GM19324 (cell line): ENCODE results near the gene C3orf62.

Experiments
- ATAC-seq: cut with Tn5 transposase; IDR thresholded peaks from one replicate; pipeline ENCODE4 v1.9.1; 2021; ENCODE audit warnings: mild to moderate bottlenecking, moderate library complexity; ENCODE audit not compliant: unreplicated experiment, low FRiP score

C3orf62 gene

DNA sequence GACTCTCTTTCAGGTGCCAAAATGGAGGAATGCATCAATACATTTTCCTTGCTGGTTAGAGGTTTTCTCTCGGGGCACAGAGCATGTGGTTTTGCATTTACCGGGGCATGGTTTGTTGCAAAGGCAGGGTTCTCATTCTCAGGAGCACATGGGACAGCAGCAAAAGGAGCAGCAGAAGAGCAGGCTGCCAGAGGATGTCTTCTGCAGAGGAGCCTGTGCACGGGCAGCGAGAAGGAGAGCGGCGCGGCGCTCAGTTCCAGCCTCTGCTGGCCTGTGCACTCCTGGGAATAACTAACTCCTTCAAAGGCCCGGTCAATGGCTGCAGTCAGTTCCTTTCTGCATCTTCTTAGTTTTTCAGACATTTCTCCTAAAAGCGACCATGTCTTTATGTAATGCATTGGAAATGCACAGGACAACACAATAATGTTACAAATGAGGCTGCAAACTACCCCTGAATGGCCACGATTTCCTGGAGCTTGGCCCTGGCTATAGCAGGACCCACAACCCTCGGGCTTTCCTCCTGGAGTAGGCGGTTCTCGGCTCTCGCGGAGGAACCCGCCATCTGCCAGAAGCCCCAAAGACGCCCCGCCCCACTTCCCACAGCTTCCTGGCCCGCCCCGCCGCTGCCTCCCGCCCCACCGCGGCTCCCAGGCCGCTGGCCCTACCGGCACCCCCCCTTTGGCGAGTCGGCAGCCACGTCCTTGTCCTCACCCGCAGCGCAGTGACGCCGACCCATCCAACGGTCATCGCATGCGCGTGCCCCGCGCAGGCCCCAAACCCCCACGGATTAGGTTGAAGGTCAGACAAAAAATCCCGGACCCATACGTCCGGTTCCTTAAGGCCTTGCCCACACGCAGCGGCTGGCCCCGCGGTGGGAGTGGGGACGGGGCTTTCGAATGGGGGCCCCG, at the start of gene C3orf62:
Gene C3orf62 (minus strand): TSS at position 758 of the 908 bp plus-strand sequence. CDS start 360 bp downstream, at position 398.
- no peak for ATAC-seq

DNA sequence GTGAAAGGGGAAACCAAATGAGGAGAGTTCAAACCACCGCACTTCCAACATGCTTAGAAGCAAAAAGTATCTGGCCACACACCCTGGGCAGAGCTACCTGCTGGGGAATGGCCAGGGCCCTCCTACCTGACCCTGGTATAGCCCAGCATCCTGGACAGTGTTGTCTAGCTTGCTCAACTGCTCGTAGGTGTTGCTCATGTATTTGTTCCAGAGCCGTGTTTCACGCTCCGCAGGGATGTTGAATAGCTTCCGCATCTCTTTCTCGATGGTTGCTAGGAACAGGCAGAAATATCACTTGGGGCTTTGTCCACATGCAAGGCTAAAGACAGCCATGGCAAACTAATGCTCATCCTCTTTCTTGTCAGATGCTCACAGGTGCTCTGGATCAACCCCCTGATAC, 47.7 kb upstream of the C3orf62 start:
- no peak for ATAC-seq

DNA sequence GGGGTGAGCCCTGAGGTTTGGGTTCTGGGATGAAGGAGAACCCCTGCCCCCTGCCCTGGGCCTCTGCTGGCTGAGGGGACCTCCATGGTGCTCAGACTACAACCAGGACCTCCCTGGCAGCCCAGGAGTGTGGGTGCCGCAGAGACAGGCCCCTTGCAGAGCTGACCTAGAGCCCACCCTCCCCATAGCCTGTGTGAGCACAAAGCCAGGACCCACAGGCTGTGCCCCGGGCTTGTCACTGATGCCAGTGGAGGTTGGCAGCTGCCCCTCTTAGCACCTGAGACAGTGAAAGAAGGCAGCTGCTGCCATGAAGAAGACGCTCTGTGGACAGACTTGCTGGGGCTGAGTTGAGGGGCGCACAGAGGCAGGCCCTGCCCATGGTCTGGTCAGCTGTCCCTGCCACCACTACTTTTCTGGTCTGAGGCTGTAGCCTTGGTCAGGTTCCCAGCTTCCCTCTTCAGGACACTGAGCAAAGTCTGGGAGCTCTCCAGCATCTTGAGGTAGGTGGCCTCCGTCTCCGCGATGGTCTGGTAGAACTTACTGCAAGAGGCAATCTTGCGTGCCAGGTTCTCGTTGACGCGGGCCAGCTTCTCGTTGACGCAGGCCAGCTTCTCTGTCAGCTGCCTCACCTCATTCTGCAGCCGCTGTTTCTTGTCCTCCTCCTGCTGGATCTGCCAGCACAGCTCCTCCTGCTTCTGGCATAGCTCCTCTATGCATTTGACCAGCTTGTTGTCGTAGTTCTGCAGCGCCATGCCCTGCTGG, 39.8 kb upstream of the C3orf62 start:
- no peak for ATAC-seq

DNA sequence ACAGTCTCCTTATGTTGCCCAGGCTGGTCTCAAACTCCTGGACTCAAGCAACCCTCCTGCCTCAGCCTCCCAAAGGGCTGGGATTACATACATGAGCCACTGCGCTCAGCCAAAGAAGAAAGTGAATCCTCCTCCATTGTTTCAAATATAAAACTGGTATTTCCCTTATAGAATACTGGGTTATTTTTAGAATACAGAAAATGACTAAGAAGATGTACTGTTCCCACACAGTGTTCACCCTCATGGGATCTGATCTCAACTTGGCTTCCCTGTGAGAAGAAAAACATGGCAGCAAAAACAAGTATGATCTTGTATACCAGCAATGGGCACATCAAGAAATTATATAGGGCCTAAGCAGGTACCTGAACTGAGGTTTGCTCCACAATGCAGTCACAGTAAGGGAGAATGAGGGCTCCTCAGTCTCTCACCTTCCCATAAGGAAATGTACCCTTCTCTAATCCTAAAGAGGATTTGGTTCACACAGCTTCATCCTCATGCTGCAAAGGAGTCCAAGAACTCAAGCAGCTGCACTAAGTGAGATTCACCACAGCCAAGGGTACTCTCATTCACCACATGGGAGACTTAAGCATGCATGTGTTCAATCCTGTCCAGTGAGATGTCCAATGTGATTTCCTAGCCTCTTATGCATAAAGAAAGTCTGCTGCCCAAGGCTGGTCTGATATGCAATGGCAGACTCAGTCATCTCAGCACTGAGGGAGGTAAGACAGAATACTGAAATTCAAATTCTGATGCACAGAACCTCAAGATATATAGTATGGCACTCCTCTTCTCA, 37.1 kb upstream of the C3orf62 start:
- no peak for ATAC-seq

DNA sequence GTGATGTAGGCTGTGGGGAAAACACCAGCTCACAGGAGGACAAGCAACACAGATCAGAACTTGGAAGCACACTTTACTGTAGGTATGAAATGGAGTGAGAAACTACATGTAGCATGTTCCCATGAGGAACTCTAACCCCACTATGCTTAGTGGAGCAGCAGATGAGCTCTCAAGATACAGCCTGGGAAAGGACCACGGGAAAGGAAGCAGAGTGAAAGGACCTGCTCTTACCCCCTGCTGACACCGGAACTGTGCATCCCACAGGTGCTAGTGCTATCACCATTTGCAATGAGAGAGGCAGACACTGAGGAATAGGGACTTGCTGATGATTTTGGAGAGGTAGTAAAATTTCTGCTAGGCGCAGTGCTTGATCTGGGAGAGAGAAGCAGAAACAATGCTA, 34.3 kb upstream of the C3orf62 start:
- no peak for ATAC-seq

DNA sequence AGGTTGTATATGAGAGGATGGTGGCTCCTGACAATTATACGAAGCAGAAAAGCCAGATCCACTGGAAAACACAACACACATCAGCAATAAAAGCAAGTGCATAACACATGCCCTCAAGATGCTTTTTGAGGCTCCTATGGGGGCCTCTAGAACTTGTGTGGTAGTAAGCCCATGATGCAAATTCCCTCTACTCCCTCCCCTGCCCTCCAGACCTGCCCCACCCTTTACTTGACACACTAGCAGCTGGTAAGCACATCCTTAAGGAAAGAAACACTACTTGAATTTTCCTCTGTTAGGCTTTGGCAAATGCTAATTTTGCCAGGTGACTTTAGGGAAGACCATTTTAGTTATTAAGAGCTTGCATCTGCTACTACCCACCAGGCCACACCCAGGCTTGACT, 33.6 kb upstream of the C3orf62 start:
- no peak for ATAC-seq

DNA sequence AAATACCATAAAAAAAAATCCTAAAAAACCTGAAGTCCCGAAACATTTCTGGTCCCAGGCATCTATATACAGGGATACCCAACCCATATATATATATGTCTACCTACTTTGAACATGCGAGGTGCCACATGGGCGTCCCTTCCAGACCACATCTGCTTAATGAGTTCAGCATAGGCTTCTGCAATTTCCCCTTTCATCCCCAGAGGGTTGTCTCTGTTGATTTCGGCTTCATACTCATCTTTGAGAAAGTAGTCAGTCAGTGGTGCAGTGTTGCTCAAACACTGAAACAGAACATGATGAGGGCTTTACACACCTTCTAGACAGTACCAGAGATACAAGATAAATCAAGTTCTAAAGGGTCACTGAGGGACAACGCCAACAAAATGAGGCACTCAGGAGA, 28.6 kb upstream of the C3orf62 start:
- no peak for ATAC-seq

DNA sequence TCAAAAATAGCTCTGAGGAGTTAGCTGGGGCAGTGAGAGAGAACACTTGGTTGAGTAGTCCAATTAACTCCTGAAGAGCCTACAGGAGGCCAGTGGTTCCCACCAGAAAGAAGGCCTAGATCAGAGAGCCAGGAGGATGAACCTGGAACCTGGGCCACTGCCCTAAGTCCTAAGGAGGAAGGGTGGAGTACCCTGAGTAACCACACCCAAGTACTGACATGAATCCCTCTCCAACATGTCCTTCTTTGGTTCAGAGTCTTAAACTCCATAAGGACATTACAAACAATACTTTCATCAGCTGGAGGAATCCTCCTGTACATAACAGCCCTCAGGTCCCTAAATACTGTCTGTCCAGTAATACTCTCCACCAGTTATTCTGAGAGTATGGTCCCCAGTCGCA, 25.6 kb upstream of the C3orf62 start:
- ATAC-seq: no peak

DNA sequence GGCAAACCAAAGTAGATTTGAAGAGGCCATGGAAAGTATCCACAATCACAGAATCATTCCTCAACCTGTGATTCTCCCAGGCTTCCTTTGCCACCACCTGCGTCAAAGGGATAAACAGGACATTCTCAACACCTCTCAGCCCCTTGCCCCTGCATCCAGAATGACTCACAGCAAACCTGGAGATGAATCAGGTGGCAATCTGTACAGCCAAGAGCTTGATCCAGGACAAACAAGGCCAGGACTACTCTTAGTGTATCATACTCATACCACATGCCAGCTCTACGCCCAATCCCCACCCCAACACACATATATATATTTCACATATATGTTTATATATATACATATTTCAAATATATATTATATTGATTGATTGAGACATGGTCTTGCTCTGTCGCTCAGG, 23.6 kb upstream of the C3orf62 start:
- ATAC-seq: no peak

DNA sequence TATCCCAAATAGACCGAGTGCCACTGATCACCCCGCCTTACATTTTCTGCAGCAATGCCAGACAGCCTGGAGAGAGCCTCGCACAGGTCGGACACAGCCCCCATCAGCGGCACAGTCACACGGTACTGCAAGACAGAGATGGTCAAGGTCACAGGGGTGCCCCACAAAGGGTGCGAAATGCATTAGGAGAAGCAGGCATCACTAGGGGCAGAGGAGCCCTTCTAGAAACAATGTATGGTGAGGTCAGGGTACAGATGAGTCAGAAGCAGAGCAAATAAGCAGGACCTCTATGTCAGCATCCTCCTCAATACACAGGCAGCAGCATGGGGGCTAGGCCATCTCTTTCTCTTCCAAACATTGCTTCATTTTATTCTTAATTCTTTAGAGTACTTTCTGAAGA, 21.5 kb upstream of the C3orf62 start:
- ATAC-seq: no peak

DNA sequence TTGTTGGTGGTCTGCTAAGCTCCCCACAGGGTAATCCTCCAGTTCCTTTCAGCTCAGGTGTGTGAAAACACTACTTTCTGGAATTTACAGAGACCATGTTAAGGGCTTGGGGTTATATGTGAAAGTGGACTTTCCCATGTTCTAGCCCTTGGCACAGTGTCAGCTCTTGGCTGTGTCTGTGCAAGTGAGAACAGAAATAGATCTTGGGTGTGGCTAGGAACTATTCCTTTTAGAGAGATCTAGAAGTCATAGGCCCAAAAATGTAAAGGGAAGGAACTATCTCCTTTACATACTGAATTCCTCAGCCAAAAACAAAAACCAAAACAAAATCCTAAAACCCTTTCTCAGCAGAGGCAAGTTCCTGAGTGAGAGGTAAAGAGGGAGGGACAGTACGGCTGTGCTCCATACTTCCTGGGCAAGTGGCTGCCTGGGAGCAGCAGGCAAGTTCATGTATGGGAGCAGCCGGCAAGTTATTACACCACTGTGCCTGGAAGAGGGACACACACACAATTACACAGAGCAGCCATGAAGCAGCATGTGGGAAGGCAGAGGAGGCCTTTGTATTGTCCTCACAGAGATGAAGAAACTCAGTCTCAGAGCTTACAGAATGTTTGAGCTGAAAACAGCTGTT, 19.9 kb upstream of the C3orf62 start:
- ATAC-seq: no peak

DNA sequence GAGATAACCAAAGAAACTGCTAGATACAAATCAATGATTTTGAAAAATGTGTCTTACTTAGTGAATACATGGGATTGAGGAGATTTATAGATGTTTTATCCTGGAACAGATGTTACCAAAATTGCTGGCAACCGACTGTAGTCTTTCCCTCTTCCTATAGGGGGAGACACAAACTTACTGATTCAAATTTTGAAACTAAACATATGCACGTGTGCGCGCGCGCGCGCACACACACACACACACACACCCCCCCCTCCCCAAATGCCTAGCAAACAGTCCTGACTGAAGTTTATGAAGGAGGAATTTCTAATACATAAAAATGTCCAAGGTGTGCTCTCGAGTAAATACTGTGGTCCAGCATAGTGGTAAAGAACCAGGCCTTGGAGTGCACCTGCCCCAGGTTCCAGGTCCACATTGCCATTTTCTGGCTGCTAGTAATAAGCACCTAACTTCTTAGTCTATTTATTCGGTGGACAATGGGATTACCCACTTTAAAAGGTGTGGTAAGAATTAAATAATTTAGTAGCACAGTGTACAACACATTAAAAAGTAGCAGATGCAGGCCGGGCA, 18.5 kb upstream of the C3orf62 start:
- no peak for ATAC-seq

DNA sequence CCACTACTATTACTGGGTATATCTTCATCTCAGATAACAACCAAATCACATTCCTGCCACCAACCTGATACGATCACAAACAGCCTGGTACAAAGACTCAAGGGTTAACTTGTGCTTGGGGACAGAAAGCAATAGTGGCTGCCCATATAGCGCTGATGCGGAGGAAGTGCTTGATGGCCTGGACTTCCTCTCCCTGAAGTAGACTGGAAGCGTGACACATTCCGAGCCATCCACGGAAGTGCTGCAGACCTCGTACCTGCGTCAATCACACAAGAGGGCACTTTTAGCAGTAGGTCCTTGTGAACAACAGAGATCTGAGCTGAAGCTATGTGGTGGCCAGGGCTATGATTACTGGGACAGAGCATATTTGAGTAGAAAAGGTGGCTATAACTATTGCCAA, 17.3 kb upstream of the C3orf62 start:
- ATAC-seq: no peak

DNA sequence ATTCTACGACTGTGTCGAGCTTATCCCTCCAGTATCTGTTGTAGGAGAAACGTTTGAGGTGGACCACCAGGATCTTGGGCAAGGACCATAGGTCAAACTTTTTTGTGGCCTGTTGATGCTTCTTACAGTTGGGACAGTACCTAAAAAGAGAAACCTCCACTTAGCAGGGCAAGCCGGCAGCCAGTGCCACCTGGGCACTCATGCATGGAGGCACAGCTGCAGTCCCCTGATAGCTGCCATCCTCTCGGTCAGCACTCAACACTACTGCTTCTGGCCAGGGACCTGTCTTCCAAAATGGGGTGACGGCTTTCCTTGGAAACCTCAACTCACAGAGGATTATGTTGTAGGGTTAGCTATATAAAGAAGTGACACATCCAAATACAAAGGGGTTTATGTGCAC, 7.0 kb upstream of the C3orf62 start:
- no peak for ATAC-seq

DNA sequence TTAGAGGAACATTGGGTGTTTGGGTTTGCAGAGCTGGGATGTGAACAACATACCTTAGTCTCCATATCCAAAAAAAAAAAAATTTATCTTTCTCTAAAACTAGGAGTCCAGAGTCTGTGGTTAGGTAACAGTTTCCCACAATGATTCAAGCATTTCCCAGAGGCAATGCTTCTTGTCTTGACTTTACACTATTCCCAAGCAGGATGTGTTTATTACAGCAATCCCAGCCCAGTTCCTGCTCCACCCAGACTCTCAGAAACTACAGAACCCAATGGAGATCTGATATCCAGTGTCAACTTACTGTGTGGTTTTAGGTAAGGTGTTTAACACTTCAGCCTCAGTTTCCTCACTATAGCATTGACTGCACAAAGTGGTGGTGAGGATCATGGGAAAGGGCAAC, 2.3 kb upstream of the C3orf62 start:
- no peak for ATAC-seq

DNA sequence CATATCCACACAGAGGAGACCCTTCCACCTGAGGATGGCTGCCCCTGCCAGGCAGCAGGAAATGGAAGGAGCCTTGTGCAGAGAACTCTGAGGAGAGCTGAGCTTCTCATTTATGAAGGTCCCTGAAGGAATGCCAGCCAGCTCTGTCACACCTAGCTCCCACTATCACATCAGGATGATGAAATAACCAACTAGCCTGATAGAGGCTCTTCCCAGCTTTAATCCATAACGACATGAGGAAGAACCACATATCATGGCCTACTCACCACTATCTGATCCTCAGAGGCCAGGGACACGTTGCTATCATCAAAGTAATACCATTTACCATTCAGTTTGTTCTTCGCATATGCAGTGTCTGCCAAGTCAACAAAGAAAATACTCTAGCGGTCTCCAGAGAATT, 1.5 kb upstream of the C3orf62 start:
- ATAC-seq: no peak

DNA sequence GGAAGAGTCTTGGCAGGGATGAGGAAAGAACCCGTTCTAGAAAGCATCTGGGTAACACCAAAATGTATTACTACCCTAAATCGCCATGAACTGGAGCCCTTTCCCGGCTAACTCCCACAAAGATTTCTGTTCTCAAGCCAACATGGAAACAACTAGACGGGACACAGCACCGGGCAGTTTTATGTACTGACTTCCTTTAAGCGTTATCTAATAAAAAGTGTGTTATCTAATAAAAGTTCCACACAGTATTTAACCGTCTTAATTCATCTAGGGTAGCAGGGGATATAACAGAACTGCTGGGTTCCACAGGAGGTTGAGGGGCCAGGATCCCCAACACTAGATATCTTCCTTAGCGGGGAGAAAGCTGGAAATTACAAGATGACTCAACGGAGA, 347 bp upstream of the C3orf62 start:
- no peak for ATAC-seq

DNA sequence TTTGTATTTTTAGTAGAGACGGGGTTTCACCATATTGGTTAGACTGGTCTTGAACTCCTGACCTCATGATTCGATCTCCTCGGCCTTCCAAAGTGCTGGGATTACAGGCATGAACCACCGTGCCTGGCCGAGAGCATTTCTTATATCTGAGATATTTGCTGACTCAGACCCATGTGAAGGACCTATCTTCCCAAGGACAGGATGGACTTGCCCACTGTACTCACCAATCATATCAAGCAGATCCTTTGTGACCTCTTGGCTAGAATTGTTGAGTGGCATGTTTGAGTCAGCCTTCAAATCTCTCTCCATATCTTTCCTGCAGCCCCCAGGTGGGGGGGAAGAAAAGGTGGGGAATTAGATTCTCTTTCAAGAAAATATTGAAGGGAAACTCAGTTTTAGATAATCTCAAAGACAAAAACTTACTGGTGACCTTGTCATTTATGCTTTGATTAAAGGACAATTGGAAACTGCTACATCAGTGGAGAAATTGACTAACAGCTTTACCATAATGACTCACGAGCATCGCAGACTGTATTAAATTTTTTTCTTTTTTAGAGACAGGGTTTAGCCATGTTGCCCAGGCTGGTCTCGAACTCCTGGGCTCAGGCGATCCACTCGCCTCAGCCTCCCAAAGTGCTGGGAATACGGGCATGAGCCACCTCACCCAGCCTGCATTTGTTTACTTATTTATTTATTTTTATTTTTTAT, 3.1 kb downstream of the C3orf62 start:
- ATAC-seq: no peak

DNA sequence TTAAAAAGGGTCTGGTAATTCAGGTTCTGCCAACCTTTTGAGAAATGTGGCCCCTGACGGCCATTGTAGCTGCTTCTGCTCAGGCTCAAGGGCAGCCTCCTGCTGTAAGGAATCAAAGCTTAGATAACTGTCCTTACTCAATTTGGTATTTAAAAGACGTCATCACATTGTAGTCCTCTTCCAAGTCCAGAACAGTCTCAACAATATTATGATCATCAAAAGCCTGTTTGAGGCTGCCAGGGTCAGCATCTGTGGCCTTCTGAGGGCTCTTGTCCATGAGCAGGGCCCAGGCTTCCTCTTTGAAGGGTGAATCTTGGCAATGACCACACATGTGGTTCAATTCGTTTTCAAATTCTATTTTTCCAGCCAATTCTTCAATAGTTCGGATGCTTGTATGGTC, 6.0 kb downstream of the C3orf62 start:
- ATAC-seq: no peak

DNA sequence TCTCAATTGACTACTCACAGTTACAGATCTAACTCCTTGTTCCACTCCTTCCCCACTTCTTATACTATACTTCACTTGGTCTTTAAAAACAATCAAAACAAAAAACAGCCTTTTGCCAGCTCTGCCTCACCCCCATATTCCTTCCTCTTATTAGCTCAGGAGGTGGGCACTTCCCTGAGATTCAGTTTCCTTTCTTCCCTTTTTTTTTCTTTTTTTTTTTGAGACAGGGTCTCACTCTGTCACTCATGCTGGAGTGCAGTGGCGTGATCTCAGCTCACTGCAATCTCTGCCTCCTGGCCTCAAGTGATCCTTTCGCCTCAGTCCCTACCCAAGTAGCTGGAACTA, 6.9 kb downstream of the C3orf62 start:
- no peak for ATAC-seq
